Esophagus mucosa (tissue), 1 donor: ENCODE measurements around the gene GRK1. TPM values are rescaled to one million over a fixed set of nuclear protein-coding genes. Genes with fewer than 3 reads are reported as not detected.
"Not testable (repeated sequence)": the region's sequence is repeated elsewhere in the genome, so short reads cannot be mapped to it uniquely, and the experiment has no call there.

Source experiments
- ATAC-seq: fragments of 200-7000 bp; cut with Tn5 transposase; one replicate; pipeline ENCODE4 v1.9.1; 2020
- total RNA-seq: library from RNA; stranded (reverse); gene quantifications from one replicate; pipeline ENCODE4 v1.2.4, GENCODE V29; 2023
- donor health status: DM: yes; HTN: yes; CAD: no.

Gene GRK1
- total RNA-seq, 1 donor from 2014 or later: not detected

DNA sequence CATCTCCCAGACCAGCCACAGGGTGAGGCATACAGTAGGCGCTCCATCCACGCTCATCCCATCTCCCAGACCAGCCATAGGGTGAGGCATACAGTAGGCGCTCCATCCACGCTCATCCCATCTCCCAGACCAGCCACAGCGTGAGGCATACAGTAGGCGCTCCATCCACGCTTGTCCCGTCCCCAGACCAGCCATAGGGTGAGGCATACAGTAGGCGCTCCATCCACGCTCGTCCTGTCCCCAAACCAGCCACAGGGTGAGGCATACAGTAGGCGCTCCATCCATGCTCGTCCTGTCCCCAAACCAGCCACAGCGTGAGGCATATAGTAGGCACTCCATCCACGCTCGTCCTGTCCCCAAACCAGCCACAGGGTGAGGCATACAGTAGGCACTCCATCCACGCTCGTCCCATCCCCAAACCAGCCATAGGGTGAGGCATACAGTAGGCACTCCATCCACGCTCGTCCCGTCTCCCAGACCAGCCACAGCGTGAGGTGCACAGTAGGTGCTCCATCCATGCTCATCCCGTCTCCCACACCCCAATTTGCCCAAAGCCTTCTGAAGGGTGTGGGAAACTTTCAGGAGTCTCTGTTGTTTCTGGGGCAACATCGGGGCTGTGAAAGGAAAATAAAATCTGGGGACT lies 78.6 kb downstream of the GRK1 start:
- not testable (repeated sequence) for ATAC-seq

DNA sequence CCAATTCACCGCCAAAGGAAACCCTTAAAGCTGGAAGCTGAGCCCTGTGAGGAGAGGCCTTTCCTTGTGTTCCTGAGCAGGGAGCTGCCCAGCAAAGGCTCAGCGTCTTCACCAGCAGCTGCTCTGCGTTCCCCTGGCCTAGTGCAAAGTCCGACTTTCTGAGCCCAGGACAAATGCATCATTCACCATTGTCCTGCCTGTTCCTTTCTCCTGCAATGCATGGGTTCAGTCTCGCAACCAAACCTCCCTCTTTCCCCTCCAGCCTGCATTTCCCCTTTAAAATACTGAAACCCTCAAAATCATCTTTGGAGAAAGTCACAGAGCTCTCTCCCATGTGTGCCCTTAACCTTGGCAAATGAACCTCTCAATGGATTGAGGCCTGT lies 79.1 kb downstream of the GRK1 start:
- no peak for ATAC-seq

DNA sequence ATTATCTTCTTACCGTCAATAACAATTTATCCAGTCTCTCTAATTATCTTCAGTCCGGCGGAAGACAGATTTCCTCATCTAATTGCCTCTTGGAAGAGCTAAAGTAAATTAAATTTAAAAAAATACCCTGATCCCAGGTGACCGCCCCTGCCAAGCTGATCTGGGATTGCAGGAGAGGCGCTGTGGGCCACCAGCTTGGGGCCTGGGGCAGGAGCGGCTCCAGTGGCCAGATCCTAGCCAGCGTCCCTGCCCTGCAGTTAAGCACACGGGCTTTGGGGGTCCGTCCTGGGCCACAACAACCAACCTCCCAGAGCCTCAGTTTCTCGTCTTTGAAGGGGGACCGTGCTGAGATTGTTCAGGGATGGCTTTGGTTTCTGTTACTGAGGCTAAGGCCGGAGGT lies 79.7 kb downstream of the GRK1 start:
- no peak for ATAC-seq

DNA sequence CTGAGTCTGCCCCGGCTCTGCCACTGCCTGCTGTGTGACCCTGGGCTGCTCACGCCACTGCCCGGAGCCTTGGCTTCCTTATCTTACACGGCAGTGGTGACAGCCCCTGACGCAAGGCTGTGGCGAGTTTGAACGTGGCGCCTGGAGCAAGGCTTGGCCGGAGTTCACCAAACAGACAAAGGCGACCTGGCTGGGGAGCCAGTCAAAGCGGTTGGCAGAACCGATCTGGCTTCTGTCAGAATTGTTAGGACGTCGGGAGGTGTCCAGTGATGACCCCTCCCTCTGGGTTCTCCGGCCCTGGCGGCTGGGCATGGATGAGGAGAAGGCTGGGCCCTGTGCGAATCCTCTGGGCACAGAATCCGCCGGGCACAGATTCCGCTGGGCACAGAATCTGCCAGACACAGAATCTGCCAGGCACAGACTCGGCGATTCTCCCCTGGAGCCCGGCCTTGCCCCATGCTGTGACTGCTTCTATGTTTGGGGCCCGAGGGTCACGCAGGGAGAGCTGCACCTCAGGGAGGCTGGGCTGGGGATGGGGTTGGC lies 80.3 kb downstream of the GRK1 start:
- no peak for ATAC-seq

DNA sequence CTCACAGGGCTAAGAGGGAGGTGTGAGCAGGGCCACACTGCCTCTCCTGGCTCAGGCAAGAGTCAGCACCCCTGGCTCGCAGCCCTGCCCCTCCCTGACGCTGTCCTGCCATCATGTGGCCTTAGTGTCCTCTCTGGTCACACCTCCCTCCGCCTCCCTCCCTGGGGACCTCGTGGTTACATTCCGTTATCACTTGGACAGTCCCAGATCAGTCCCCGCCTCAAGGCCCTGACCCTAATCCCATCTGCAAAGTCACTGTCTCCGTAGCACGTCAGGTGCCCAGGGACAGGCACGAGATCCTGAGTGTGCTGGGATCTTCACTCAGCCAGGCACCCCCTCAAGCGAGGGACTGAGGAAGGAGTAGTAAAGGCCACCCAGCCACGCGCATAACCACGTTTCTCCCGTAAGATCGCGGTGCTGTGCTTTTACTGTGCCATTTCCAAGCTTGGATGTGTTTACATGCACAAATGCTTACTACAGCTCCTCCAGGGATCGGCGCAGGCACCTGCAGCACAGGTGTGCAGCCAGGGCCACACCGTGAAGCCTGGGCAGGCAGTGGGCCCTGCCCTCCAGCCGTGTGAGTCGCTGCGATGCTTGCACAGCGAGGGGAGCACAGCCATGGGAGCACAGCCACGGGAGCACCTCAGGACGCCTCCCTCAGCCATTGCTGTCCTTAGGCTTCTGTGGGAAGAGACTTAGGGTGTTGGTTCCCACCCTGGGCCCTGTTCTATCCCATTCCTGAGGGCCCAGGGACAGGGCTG lies 81.3 kb downstream of the GRK1 start:
- ATAC-seq: no peak

DNA sequence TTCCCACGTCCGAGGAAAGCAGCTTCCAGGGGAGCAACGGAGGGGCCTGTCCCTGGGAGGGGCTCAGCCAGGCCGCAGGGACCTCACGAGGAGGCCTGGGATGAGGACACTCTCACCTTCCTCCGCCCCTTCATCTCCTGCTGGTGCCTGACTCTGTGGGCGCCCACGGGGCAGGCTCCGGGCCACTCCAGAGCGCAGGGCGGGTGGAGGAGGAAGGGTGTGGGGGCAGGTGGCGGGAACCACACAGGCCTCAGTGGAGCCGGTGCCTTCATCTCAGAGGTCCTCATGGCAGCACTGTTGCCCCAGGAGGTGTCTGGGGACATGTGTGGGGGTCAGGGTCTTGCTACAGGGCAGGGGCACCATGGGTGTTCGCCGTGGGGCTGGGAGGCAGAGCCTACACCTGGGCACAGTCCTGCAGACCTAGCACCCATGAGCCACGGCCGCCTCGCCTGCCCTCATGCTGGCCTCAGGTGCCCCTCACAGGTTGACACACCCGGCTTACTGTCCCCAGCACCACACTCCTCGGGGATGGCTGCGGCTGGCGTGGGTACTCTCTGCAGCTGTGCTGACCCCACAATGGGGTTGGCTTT lies 81.9 kb downstream of the GRK1 start:
- ATAC-seq: peak; percentile 25

DNA sequence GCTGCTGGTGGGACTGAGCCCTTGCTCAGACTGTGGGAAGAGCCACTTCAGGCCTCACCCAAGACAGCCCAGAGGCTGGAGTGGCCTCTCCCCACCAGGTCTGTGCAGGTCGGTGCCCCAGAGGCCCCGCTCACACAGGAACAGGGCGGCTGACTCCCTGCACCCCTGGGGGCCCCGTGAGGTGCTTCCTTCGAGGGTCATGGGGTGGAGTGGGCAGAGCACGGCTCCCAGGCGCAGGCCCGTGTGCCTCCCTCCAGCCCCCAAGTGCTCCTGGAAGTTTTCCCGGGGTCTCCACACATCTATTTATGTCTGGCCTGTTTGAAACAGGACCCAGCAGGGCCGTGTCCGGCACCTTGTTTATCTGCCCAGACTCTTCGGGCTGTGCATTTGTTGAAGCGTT lies 82.5 kb downstream of the GRK1 start:
- ATAC-seq: no peak

DNA sequence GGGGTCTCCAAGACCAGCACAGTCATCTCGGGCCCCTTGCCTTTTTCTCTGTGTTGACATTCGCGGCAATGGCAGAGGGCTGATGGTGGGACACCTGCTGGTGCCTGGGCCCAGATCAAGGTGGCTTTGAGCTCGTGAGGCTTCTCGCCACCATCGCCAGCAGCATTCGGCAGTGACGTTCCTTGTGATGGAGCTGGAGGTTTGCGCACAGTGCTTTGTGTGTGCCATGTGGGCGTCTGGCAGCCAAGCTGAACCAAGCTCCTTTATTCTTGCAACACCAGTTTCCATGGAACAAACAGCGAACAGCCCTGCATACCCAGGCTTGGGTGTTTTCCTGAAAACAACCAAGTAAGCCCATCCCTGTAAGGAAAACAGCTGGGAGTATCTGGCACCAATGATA lies 82.9 kb downstream of the GRK1 start:
- ATAC-seq: no peak

DNA sequence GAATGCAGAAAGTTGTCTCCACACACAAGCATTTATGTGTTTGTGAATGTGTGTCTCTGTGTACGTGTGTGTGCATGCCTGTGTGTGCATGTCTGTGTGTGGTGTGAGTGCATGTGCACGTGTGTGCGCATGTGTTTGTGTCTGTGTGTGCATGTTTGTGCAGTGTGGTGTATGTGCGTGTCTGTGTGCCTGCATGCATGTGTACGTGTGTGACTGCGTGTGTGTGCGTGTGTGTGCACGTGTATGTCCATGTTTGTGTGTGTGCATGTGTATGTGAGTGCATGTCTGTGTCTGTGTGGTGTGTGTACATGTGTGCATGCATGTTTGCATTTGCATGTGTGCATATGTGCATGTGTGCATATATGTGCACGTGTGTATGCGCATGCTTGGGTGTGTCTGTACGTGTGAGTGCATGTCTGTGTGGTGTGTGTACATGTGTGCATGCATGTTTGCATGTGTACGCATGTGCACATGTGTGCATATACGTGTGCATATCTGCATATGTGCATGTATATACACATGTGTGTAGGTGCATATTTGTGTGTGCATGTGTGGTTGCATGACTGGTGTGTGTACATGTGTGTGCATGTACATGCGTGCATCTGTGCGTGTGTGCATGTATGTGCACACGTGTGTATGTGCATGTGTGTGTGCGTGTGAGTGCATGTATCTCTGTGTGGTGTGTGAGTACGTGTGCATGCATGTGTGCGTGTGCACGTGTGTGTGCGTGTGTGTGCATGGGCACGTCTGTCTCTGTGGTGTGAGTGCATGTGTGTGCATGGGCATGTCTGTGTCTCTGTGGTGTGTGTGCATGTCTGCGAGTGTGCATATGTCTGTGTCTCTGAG lies 83.8 kb downstream of the GRK1 start:
- no peak for ATAC-seq

DNA sequence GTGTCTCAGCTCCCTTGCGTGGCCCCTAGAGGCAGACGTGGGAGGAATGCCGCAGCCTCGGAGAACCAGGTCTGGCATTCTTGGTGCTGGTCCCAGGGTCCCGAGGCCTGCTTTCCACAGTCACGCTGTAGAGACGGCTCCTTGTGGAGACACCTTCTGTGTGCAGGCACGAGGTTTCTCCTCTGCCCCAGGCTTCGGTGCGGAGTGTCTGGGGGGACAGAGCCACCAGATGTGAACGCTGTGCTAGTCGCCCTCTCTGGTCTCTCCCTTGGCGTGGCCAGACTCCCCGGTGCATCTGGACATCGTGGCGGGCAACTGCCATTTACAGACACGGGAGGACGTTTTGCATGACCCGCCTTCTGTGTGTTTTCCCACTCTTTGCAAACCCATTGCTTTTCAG lies 84.5 kb downstream of the GRK1 start:
- ATAC-seq: no peak

DNA sequence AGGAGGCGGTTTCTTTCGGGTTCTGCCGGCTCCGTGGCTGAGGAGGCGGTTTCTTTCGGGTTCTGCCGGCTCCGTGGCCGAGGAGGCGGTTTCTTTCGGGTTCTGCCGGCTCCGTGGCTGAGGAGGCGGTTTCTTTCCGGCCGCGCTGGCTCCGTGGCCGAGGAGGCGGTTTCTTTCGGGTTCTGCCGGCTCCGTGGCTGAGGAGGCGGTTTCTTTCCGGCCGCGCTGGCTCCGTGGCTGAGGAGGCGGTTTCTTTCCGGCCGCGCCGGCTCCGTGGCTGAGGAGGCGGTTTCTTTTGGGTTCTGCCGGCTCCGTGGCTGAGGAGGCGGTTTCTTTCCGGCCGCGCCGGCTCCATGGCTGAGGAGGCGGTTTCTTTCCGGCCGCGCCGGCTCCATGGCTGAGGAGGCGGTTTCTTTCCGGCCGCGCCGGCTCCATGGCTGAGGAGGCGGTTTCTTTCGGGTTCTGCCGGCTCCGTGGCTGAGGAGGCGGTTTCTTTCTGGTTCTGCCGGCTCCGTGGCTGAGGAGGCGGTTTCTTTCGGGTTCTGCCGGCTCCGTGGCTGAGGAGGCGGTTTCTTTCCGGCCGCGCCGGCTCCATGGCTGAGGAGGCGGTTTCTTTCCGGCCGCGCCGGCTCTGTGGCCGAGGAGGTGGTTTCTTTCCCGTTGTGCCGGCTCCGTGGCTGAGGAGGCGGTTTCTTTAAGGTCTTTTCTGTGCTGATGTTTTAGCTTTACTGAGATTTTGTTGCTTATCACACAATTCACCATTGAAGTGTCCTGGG lies 85.4 kb downstream of the GRK1 start:
- ATAC-seq: not testable (repeated sequence)

DNA sequence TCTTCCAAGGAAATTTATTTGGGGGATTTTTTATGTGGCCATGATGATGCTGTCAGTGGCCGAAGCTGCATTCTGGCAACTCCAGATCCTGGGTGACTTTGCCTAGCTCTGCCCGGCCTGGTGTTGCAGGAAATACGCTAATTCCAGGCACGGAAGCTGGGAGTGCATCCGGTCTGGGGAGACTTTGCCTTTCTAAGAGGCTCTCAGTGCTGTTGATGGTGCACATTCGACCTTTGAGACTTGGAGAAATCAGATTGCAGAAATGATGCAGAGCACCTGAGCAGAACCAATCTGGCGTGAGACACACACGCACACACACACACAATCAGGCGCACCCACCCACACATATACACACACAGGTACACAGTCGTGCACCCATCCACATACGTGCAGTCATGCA lies 86.2 kb downstream of the GRK1 start:
- ATAC-seq: no peak

DNA sequence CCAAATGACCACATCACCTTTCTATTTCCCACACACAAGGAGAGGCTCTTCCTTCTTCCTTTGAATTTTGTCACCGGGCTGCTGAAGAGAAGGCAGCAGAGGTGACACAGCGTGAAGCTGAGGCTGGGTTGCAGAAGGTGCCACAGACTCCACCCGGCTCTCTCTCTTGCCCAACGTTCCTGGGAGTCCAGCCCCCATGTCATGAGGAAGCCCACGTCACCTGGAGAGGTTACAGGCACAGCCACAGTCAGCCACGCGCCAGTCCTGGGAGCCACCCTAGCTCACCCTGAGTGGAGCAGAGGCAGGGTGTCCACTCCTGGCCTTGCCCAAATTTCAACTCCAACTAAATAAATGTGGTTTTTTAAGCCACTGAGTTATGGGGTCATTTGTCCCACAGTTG lies 87.2 kb downstream of the GRK1 start:
- ATAC-seq: no peak

DNA sequence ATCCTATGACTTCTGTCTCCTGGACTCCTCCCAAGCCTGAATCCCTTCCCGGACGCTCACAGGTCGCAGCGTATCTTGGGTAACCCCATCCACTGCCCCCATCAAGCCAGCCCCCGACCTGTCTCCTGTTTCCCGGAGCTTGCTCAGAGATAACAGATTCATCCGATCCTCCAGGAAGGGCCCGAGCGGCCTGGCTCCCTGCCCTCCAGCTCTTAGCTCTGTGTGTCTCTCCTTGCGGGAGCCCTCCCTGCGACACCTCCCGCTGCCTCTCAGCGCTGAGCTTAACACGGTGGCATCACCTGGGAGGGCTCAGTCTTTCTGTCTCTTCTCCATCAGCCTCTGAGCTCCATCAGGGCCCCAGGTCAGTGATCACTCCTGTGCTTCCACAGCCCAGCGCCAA lies 87.7 kb downstream of the GRK1 start:
- ATAC-seq: no peak

DNA sequence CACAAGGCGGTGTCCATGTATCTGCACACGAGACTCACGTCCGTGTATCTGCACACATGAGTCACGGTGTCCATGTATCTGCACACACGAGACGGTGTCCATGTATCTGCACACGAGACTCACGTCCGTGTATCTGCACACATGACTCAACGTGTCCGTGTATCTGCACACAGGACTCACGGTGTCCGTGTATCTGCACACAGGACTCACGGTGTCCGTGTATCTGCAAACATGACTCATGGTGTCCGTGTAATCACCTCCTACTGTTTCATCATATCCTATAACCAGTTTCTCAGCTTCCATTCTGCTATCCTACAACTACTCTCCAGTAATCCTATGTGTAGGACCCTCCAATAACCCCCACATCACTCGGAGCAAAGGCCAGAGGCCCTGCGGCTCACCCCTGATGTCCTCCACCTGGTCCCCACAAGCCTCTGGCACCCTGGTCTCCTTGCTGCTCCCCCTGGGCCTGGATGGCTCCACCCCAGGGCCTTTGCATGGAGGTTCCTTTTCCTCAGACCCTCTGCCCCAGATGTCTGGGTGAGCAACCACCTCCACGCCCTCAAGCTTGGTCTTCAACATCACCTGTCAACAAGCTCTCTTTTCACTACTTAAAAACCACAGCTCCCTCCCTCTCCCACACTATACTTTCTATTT lies 89.5 kb downstream of the GRK1 start:
- peak; percentile 38 for ATAC-seq

DNA sequence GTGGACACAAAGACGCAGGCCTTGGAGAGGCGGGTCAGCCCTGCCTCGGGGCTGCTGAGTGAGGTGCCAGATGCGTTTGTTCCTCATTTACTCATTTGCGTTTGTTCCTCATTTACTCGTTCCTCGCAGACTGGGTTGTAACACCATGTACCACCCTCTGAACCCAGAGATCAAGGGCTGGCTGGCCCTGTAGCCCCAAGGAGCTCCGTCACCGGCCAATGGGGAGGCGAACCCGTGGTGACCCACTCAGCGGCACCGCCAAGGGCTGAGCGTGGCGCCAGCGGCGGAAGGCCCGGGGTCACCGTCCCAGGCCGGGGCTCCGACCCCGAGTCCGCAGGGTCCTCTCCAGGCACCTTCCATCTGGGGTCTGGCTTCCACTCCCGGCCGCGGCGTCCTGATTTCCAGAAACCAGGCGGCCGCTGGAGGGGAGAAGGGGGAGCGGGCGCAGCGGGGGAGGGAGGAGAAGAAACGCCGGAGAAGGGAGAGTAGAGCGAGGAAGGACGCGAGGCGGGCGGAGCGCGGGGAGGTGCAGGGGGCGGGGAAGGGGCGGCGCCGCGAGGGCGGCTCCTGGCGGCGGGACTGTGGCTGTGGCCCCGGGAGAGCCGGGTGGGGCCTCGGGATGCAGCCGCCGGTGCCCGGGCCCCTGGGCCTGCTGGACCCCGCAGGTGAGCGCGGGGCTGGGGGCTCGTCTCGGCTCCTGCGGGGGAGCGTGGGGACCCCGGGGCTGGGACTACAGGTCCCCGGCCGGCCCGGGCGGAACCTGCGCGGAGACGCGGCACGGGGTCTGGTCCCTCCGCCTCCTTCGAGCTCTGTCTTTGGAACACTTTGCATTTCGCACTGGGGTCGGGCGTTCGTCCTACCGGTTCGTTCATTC lies 91.9 kb downstream of the GRK1 start, which contains the start of gene TMEM255B:
TSS of gene TMEM255B (plus strand) at position 576 of the 874 bp plus-strand sequence. CDS start at position 620, 44 bp downstream.
- peak; percentile 90 for ATAC-seq

DNA sequence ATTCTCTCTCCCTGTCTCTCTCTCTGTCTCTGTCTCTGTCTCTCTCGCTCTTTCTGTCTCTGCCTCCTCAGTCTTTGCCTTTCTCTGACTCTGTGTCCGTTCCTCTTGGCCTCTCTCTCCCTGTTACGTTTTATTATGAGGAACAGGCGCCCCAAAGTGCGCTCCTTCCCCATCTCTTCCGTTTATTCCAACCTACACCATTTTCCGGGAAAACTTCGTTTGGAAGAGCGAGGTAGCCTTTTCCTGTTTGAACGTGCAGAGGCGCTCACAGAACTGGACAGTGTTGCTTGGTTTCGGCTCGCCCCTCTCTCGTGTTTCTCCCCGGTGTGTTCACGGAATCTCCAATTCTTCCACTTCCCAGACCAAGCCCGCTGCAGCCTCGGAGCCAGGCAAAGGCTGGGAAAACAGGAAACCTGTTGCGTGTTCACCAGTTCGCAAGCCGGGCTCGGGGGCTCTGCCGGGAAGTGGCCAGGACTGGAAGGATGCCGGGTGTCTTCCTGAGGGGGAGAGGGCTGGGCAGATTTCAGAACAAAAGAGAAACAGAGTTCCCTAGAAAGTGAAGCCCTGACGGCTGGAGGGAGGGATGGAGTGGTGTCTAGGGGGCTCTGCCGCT lies 92.6 kb downstream of the GRK1 start:
- ATAC-seq: no peak

DNA sequence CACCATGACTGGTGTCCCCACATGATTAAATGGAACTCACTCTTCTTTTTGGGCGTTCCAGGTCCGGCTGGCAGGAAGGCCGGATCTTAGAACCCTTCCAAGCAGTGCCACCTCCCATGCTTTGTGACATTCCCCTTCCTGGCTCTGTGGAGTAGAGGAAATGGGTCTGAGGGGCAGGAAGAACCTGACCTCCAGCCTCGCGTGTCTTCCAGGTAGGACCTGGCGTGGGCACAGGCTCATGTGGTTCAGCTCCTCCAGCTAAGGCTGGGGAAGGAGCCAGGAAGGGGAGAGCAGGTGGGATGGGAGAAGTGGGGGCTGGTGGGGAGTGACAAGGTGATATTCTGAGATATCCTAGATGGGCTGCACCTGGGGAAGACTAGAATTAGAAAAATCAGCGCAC lies 94.1 kb downstream of the GRK1 start:
- no peak for ATAC-seq

DNA sequence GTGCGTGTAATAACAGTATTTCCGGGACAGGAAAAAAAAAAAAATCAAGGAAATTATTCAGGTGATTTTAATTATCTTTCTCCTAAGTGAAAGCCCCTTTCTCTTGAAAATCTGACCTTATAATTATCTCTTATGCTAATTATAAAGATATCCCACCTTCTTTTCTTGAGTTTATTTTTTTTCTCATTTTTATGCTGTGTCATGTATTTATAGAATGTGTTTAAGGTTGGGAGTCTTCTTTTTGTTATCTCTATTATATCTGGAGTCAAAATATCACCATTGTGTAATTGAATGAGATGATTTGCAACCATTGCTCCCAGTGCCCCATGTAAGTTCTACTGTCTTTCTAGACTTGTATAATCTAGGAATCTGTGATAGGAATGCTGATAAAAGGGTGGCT lies 95.1 kb downstream of the GRK1 start:
- no peak for ATAC-seq

DNA sequence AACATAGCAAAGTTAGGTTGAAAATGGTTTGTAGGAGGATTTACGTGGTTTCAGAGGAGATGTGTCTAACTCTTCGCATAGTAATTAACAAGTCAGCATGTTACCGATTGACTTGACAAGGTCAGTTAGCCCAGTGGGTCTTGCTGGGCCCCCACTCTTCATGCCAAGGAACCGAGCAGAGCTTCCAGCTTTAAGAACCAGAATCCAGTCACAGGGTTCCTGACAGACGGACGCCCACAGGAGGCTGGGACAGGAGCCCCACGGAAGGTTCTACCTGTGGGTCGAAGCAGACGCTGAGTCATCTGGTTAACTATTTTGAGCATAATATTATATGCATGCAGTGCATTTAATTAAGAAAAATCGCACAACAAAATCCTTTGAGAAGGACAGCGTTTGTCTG lies 95.5 kb downstream of the GRK1 start:
- ATAC-seq: no peak
